ENCODE results near the gene TRAF2. TPM values are rescaled to one million over a fixed set of nuclear protein-coding genes. Genes with fewer than 3 reads are reported as not detected.

The TRAF2 gene
- total RNA-seq, 3 donors from 2014 or later: 3.4 to 8.9 (median 8.5) TPM

GRCh38 chr9:136952876-136953770 lies 66.8 kb downstream of the TRAF2 start:
- no peak for TF ChIP-seq POLR2AphosphoS5 (IDR thresholded peaks at IDR 0.05)
- no peak for TF ChIP-seq POLR2A (IDR thresholded peaks at IDR 0.05)
- no peak for TF ChIP-seq CTCF (IDR thresholded peaks at IDR 0.05)
- H3K4me1 ChIP-seq: peaks cover 0 to 7% of the 10 kb centered on the region in 2 donors
- no peaks in the 10 kb centered on the region for H3K27me3 ChIP-seq
- H3K36me3 ChIP-seq: no peaks in the 10 kb centered on the region
- no peak overlapping the region for H3K4me3 ChIP-seq
- H3K9me3 ChIP-seq: no peaks in the 10 kb centered on the region
- H3K27ac ChIP-seq: no peak overlapping the region
- intact Hi-C loops (cut with DNase I; ENCODE audit: low total_unique reads): no loop called here
- DNase-seq (ENCODE audit: low spot score in 2 of 2): no peak

DNA sequence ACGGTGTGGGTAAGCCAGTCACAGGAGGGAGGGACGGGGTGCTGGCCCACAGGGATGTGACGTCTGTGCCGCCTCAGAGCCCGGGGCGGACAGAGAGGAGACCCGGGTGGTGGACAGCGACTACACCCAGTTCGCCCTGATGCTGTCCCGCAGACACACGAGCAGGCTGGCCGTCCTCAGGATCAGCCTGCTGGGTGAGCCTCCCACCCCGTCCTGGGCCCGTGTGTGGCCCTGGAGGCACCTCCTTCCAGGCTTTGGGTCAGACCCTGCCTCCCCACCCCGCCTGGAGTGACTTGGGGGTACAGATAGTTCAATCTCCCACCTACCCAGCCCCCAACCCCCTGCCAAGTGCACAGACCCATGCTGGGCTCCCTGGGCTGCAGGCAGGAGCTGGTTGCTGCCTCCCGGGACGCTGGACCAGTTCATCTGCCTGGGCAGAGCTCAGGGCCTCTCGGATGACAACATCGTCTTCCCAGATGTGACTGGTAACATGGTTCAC lies 67.5 kb downstream of the TRAF2 start:
- intact Hi-C loops (cut with DNase I; ENCODE audit: low total_unique reads): no loop called here
- H3K27ac ChIP-seq: no peak overlapping the region
- TF ChIP-seq POLR2AphosphoS5 (IDR thresholded peaks at IDR 0.05) (no peak), CTCF (IDR thresholded peaks at IDR 0.05) (no peak), POLR2A (IDR thresholded peaks at IDR 0.05) (no peak)

GRCh38 chr9:136954270-136955083 lies 68.2 kb downstream of the TRAF2 start:
- Histone ChIP-seq H3K36me3 (no peaks in the 10 kb centered on the region), H3K9me3 (no peaks in the 10 kb centered on the region), H3K4me3 (no peak overlapping the region), H3K27ac (no peak overlapping the region), H3K27me3 (no peaks in the 10 kb centered on the region), H3K4me1 (peaks cover 0 to 1% of the 10 kb centered on the region in 2 donors)
- TF ChIP-seq POLR2AphosphoS5 (IDR thresholded peaks at IDR 0.05) (no peak), CTCF (IDR thresholded peaks at IDR 0.05) (no peak)
- intact Hi-C loops (cut with DNase I; ENCODE audit: low total_unique reads): no loop called here
- DNase-seq (ENCODE audit: low spot score in 2 of 2): no peak

More for the DNA sequence above, 67.5 kb downstream of the TRAF2 start:
- no peaks in the 10 kb centered on the region for H3K27me3 ChIP-seq
- H3K9me3 ChIP-seq: no peaks in the 10 kb centered on the region
- H3K36me3 ChIP-seq: no peaks in the 10 kb centered on the region
- peaks cover 0 to 7% of the 10 kb centered on the region in 2 donors for H3K4me1 ChIP-seq
- DNase-seq (ENCODE audit: low spot score in 2 of 2): no peak
- H3K4me3 ChIP-seq: no peak overlapping the region

DNA sequence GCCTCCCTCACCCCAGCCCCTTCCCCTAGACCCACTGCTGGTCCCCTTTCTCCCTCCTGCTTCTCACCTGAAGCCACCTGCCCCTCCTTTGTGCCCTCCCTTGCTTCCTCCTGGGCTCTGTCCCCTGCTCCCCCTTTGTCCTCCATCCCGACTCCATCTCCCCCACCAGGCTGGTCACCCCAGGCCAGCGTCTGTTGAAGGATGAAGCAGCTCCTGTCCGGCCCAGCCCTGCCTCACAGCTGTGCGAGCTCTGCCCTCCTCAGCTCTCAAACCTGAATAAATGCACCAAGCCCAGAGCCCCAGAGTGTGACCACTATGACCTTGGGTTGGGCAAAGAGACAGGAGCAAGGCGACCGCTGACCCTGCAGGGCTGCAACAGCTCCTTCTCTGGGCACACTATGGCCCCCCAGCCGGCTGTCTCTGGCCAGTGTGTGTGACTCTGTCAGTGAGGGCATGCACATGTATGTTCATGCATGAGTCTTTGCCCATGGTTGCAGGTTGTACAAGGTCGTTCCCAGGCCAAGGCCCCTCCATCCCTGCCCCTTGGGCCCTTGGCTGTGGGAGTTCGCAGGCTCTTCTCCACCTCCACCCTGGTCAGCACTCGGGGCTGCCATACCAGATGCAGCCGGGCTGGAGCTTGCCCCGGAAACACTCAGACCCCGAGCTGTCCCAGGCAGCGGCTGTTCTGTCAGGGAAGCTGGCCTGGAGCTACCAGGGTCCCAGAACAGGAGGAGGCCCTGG lies 69.1 kb downstream of the TRAF2 start:
- Histone ChIP-seq H3K36me3 (no peaks in the 10 kb centered on the region), H3K4me1 (no peaks in the 10 kb centered on the region), H3K27ac (no peak overlapping the region), H3K27me3 (no peaks in the 10 kb centered on the region), H3K9me3 (no peaks in the 10 kb centered on the region), H3K4me3 (no peak overlapping the region)
- intact Hi-C loops (cut with DNase I; ENCODE audit: low total_unique reads): no loop called here
- TF ChIP-seq POLR2AphosphoS5 (IDR thresholded peaks at IDR 0.05) (no peak), POLR2A (IDR thresholded peaks at IDR 0.05) (no peak), CTCF (IDR thresholded peaks at IDR 0.05) (no peak)
- no peak for DNase-seq (ENCODE audit: low spot score in 2 of 2)
